K562 (cell line): Measurements from ENCODE around the gene CCDC93. TPM values are rescaled to one million over a fixed set of nuclear protein-coding genes. Genes with fewer than 3 reads are reported as not detected.

Source experiments
- ATAC-seq: fragments of 200-7000 bp; cut with Tn5 transposase; 3 replicates; pipeline ENCODE4 v1.9.1; 2020; ENCODE audit warnings: moderate library complexity
- BruUV-seq: library from RNA; stranded (reverse); fragments of 400-500 nt; replicated peaks from 2 replicates; lab custom pipeline; 2021; lab: Mats Ljungman, UMichigan
- CTCF ChIA-PET: fragments of 300-600 bp; formaldehyde crosslinking; extraction: SDS; loops from one replicate; lab custom pipeline; 2021; ENCODE audit warnings: low intra/inter-chr PET ratio; lab: Yijun Ruan, JAX
- POLR2A ChIA-PET: fragments of 300-600, 350-650 bp; sonication (Branson Sonifier 250); formaldehyde crosslinking; extraction: SDS; loops from one replicate; lab custom pipeline; 2021; ENCODE audit warnings: antibody characterized with exemption, inconsistent platforms; lab: Yijun Ruan, JAX
- DNase-seq, 4 experiments: peaks; one replicate each; pipeline versions ENCODE4 v3.0.0 to v3.0.0-alpha.2; 2011 to 2018; ENCODE audit warnings: low spot score in 3 of 4, mixed read lengths in 3 of 4; ENCODE audit errors: extremely low read depth in 1 of 4
- FAIRE-seq: peaks from 2 replicates; lab custom pipeline; 2011; peaks lifted over from hg19 to GRCh38; lab: Jason Lieb, UNC
- H2AFZ ChIP-seq: 2 replicates; pipeline ENCODE4 v1.6.0; 2011; ENCODE audit warnings: low read depth, low read length, control low read depth, inconsistent platforms
- H3K27ac ChIP-seq: fragments of 200-600 bp; 3 replicates; pipeline ENCODE4 v1.8.0; 2011; ENCODE audit warnings: low read depth, mild to moderate bottlenecking, control low read depth, inconsistent platforms, low read length, moderate library complexity, mixed read lengths; ENCODE audit errors: extremely low read depth
- H3K27me3 ChIP-seq, 2 experiments: fragments of 300-600 bp in 1 of 2; 2 replicates in 1 of 2; 3 replicates in 1 of 2; pipeline versions ENCODE4 v1.6.0 to v1.8.0; 2011; ENCODE audit warnings: inconsistent platforms in 2 of 2, low read length in 2 of 2, mild to moderate bottlenecking in 1 of 2, mixed read lengths in 1 of 2, moderate library complexity in 1 of 2; ENCODE audit not compliant: control insufficient read depth in 2 of 2, insufficient read depth in 2 of 2
- H3K36me3 ChIP-seq: fragments of 300-600 bp; 3 replicates; pipeline ENCODE4 v1.8.0; 2011; ENCODE audit warnings: mild to moderate bottlenecking, low read length, inconsistent platforms; ENCODE audit not compliant: control insufficient read depth, insufficient read depth
- H3K4me1 ChIP-seq, 2 experiments: fragments of 200-600 bp in 1 of 2; replicated peaks in 1 of 2; 2 replicates in 1 of 2; 3 replicates in 1 of 2; pipeline versions ENCODE4 v1.5.1 to v1.8.0; 2011; ENCODE audit warnings: inconsistent platforms in 2 of 2, low read length in 2 of 2, mild to moderate bottlenecking in 1 of 2, mixed read lengths in 1 of 2, moderate library complexity in 1 of 2; ENCODE audit not compliant: control insufficient read depth in 2 of 2, insufficient read depth in 2 of 2
- H3K4me2 ChIP-seq: 2 replicates; pipeline ENCODE4 v1.6.1; 2011; ENCODE audit warnings: low read length, control low read depth, inconsistent platforms, mixed read lengths; ENCODE audit not compliant: insufficient read depth
- H3K4me3 ChIP-seq: fragments of 200-600 bp; sonication (generic), shearing (Covaris generic); 2 replicates; pipeline ENCODE4 v1.5.1; 2016; ENCODE audit warnings: control low read depth, inconsistent platforms
- H3K79me2 ChIP-seq: fragments of 200-600 bp; 3 replicates; pipeline ENCODE4 v1.8.0; 2011; ENCODE audit warnings: low read length, inconsistent platforms; ENCODE audit not compliant: control insufficient read depth, insufficient read depth
- H3K9ac ChIP-seq, 2 experiments: 2 replicates each; pipeline versions ENCODE4 v1.6.0 to v1.6.1; 2011; ENCODE audit warnings: low read depth in 2 of 2, low read length in 2 of 2, control low read depth in 1 of 2, inconsistent platforms in 1 of 2, mild to moderate bottlenecking in 1 of 2, mixed read lengths in 1 of 2; ENCODE audit not compliant: insufficient read depth in 1 of 2
- H3K9me1 ChIP-seq: one replicate; pipeline ENCODE4 v1.6.0; 2011; ENCODE audit warnings: inconsistent platforms, mild to moderate bottlenecking, low read length, moderate library complexity; ENCODE audit not compliant: control insufficient read depth, insufficient read depth
- H3K9me3 ChIP-seq: replicated peaks from 2 replicates; pipeline ENCODE4 v1.5.1; 2011; ENCODE audit warnings: low read depth, low read length, inconsistent platforms; ENCODE audit not compliant: control insufficient read depth, insufficient read depth
- H4K20me1 ChIP-seq: replicated peaks from 2 replicates; pipeline ENCODE4 v1.6.1; 2011; ENCODE audit warnings: low read length, inconsistent platforms, mixed read lengths; ENCODE audit not compliant: control insufficient read depth, insufficient read depth
- DMBX1 ChIP-seq: fragments of 250-450 bp; sonication (Bioruptor Pico); IDR thresholded peaks from 2 replicates; pipeline ENCODE4 v1.8.0; 2022; ENCODE audit warnings: inconsistent platforms, mild to moderate bottlenecking, moderate library complexity, borderline replicate concordance
- ZBTB1 ChIP-seq: sonication (generic); formaldehyde crosslinking; IDR thresholded peaks from 2 replicates; pipeline ENCODE4 v1.8.1; 2023; ENCODE audit warnings: missing genetic modification reagents, low read depth, mild to moderate bottlenecking, borderline replicate concordance
- ZNF175 ChIP-seq: fragments of 200-800 bp; sonication (Bioruptor generic); IDR thresholded peaks from 2 replicates; pipeline ENCODE4 v1.6.1; 2016; ENCODE audit warnings: low read depth, mild to moderate bottlenecking, missing genetic modification characterization, missing compliant biosample characterization
- ZNF830 ChIP-seq: fragments of 250-450 bp; sonication (Bioruptor Pico); IDR thresholded peaks from 2 replicates; pipeline ENCODE4 v1.5.0; 2021; ENCODE audit warnings: mild to moderate bottlenecking
- WGBS: fragments of 100-300 bp; shearing (Covaris generic); methylation state at CpG from one replicate; pipeline ENCODE4 v1.1.6; 2016; ENCODE audit warnings: low coverage, mixed read lengths; ENCODE audit not compliant: insufficient coverage; ENCODE audit errors: missing lambda C conversion rate; 5-methylcytosine and 5-hydroxymethylcytosine counted together
- in situ Hi-C: fragments of 300-500 bp; cut with MboI; formaldehyde crosslinking; loops from 4 replicates; pipeline ENCODE4 v1.15.0; 2018; ENCODE audit warnings: inconsistent platforms, mixed read lengths
- intact Hi-C: fragments of 100-400 bp; cut with micrococcal nuclease; formaldehyde crosslinking; loops from 2 replicates; pipeline ENCODE4 v1.14.2; 2022
- polyA plus RNA-seq, 8 experiments: library from polyadenylated mRNA; depleted of rRNA in 4 of 8; stranded (reverse) in 5 of 8; unstranded in 3 of 8; fragments of >200 nt; fragmentation: Nextera tagmentation in 2 of 8; fragmentation: Illumina TruSeq in 1 of 8; extraction: Ambion mirVana in 2 of 8; extraction: Trizol in 1 of 8; gene quantifications; 2 replicates each; pipeline versions ENCODE4 v1.2.1 to v1.2.3, GENCODE V29; 2011 to 2014; ENCODE audit warnings: inconsistent platforms in 1 of 8, missing spikeins in 1 of 8
- total RNA-seq, 7 experiments: library from RNA; depleted of rRNA in 6 of 7; stranded (reverse); fragments of >200 nt in 6 of 7; fragmentation: Illumina TruSeq in 2 of 7; extraction: Trizol in 2 of 7; gene quantifications; 2 replicates each; pipeline versions ENCODE4 v1.2.1 to v1.2.3, GENCODE V29; 2011 to 2021; ENCODE audit warnings: low replicate concordance in 1 of 7

CCDC93 gene
- total and polyA plus RNA-seq, 9 of the 15 experiments (the other 6 are each of a cell fraction or from before 2014, with no cell fraction given), result 3.3 to 19.3 (median 12.4) TPM

DNA sequence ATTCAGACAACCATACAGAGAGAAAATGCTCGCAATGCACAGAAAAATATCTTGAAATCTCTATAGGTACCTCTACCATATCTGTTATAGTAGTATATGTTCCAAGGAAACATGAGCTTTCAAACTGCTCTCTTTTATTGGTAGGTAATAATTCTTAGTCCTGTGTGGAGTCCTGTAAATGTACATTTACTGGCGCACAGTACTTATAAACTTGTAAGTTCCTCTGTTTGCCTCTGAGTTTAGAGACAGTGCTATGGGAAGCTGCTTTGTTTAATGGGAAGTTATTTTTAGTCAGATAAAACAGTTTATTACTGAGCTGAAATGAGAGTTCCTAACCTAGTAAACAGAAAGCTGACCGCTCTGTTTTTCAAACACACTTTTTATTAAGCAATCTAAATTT lies 52.7 kb downstream of the CCDC93 start:
- TF ChIP-seq DMBX1 (CRISPR knock-in tag), result no peak
- no peak for TF ChIP-seq ZNF830 (CRISPR knock-in tag)
- no peak for TF ChIP-seq ZNF175
- CTCF ChIA-PET, result no interaction called here

DNA sequence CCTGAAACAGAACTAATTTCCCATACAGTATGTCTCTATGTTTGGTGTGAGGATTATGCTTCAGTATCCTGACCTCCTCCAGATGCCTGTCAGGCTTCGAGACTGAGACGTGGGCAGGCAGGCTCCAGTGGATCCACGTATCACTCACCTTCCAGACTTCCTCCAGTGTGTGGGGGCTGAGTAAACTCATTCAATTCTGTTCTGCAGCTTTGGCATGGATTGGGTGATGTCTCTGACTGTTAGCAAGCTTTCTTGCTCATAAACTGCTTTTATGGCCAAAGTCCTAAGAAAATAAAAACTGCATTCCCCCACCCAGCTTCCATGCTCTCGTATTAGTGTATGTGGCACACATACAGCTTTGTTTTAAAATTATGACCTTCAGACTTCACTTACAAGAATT lies 53.6 kb downstream of the CCDC93 start:
- H3K9ac ChIP-seq, result no peak overlapping the region
- DNase-seq (no peak), FAIRE-seq (no peak), ATAC-seq (no peak)
- peaks cover 65% of the 10 kb centered on the region; the same call in 2 of the 3 replicates for H3K36me3 ChIP-seq
- no TSS peak for BruUV-seq
- in situ Hi-C loops (no loop called here), intact Hi-C loops (no loop called here)
- WGBS, result 95% methylated on average over 4 of the region's 4 CpGs
- H3K27ac ChIP-seq, result no peak overlapping the region
- H3K27me3 ChIP-seq, result no peaks in the 10 kb centered on the region
- POLR2A ChIA-PET, result interaction anchor here (1.0 to 1.7 kb wide), 2 partner anchors 9 to 10 kb away, joined by 3 to 4 read pairs; no protein-coding TSS in a partner anchor
- H3K9me1 ChIP-seq, result no peaks in the 10 kb centered on the region
- no peak overlapping the region for H3K4me3 ChIP-seq
- H3K4me1 ChIP-seq, result no peaks in the 10 kb centered on the region
- TF ChIP-seq ZBTB1 (CRISPR knock-in tag), result no peak
- no peaks in the 10 kb centered on the region for H3K9me3 ChIP-seq
- H3K4me2 ChIP-seq, result no peak overlapping the region
- H2AFZ ChIP-seq, result no peak overlapping the region
- no peaks in the 10 kb centered on the region; the same call in 1 of the 2 replicates for H4K20me1 ChIP-seq
- CTCF ChIA-PET, result no interaction called here
- H3K79me2 ChIP-seq, result no peaks in the 10 kb centered on the region

More for the DNA sequence above, 52.7 kb downstream of the CCDC93 start:
- Histone ChIP-seq H3K4me1 (no peaks in the 10 kb centered on the region), H3K4me2 (no peak overlapping the region), H4K20me1 (no peaks in the 10 kb centered on the region; the same call in 1 of the 2 replicates), H3K9me1 (no peaks in the 10 kb centered on the region), H3K79me2 (no peaks in the 10 kb centered on the region), H3K4me3 (no peak overlapping the region), H3K36me3 (peaks cover 60% of the 10 kb centered on the region; the same call in 2 of the 3 replicates), H3K9ac (no peak overlapping the region), H2AFZ (no peak overlapping the region), H3K27me3 (no peaks in the 10 kb centered on the region), H3K9me3 (no peaks in the 10 kb centered on the region), H3K27ac (no peak overlapping the region)
- FAIRE-seq (no peak), DNase-seq (no peak), ATAC-seq (no peak)
- 95% methylated on average over 3 of the region's 3 CpGs for WGBS
- POLR2A ChIA-PET, result no interaction called here
- no TSS peak for BruUV-seq
- intact Hi-C loops, result no loop called here
- in situ Hi-C loops, result no loop called here
